ENCODE measurements around the gene SLBP. TPM values are rescaled to one million over a fixed set of nuclear protein-coding genes. Genes with fewer than 3 reads are reported as not detected.

SLBP gene
- total and polyA plus RNA-seq, 2 donors (not counting 3 experiments of a cell fraction or from before 2014, with no cell fraction given) = 48.3 to 63.1 TPM

DNA sequence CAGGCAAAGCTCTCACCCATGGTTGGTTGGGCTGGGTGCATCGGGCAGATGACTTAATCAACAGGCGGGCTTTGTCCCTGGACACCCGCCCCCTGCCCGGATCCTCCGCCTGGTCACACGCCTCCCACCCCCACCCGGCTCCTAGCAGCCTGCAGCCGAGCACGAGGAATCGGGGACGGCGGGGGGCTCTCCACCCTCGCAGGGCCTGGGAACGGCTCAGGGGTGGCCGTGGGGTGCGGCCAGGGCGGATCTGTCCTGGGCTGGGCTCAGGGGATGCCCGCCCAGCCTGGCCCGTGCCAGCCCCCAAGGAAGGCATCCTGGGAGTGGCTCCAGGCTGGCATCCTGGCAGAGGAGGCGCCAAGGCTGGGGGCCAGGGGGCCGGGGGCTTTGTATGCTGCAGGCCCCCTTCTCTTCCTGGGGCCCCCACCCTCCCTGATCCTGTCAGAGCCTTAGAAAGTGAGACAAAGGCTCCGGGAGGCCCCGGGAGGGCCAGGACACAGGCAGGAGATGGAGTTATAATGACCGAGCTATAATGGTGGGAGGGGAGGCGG lies 48.5 kb upstream of the SLBP start:
- no peak overlapping the region for H3K4me3 ChIP-seq (replicated peaks in 1 of 3; ENCODE audit: insufficient read depth in 1 of 3, low read depth in 1 of 3, low read length in 3 of 3)
- H3K4me2 ChIP-seq (ENCODE audit: insufficient read depth, low read length) = no peak overlapping the region
- H3K4me1 ChIP-seq (ENCODE audit: control insufficient read depth, extremely low read depth, insufficient read depth, low read length) = peaks cover 13% of the 10 kb centered on the region
- BruUV-seq (replicated peaks) = no TSS peak
- H3K27me3 ChIP-seq (ENCODE audit: control insufficient read depth in 2 of 2, insufficient read depth in 2 of 2, low read length in 2 of 2) = no peaks in the 10 kb centered on the region
- ChIA-PET CTCF (interaction anchor here (1.5 kb wide), 1 partner anchor 150 kb away, joined by 4 read pairs; no protein-coding TSS in a partner anchor), POLR2A (no interaction called here)
- no peaks in the 10 kb centered on the region for H3K9me1 ChIP-seq (replicated peaks; ENCODE audit: control insufficient read depth, extremely low read depth, insufficient read depth, low read length)
- H3K27ac ChIP-seq (ENCODE audit: insufficient read depth, low read depth, low read length) = no peak overlapping the region
- no peaks in the 10 kb centered on the region for H3K36me3 ChIP-seq (ENCODE audit: control insufficient read depth in 2 of 2, extremely low read depth in 1 of 2, insufficient read depth in 2 of 2, low read length in 2 of 2)
- no peak for TF ChIP-seq POLR2A (IDR thresholded peaks at IDR 0.05; ENCODE audit: low read depth, low read length)
- TF ChIP-seq MYC (IDR thresholded peaks at IDR 0.05; ENCODE audit: low read depth, low read length) = no peak
- H2AFZ ChIP-seq (ENCODE audit: low read depth, low read length) = peak overlapping the region; percentile 64
- no peak overlapping the region for H3K9ac ChIP-seq (replicated peaks; ENCODE audit: extremely low read depth, insufficient read depth, low read length)
- H4K20me1 ChIP-seq (replicated peaks; ENCODE audit: control insufficient read depth, extremely low read depth, insufficient read depth, low read length) = no peaks in the 10 kb centered on the region
- dilution Hi-C loops (cut with MboI; ENCODE audit: extremely low pct_ligation_motif_present, low sequenced_read_pairs) (no loop called here), intact Hi-C loops (cut with micrococcal nuclease) (no loop called here)
- no peaks in the 10 kb centered on the region for H3K9me3 ChIP-seq (replicated peaks; ENCODE audit: control insufficient read depth, insufficient read depth, low read length)
- FAIRE-seq (no peak), DNase-seq (ENCODE audit: low read depth, low spot score) (no peak)
- no peaks in the 10 kb centered on the region for H3K79me2 ChIP-seq (ENCODE audit: control insufficient read depth, insufficient read depth, low read length)

DNA sequence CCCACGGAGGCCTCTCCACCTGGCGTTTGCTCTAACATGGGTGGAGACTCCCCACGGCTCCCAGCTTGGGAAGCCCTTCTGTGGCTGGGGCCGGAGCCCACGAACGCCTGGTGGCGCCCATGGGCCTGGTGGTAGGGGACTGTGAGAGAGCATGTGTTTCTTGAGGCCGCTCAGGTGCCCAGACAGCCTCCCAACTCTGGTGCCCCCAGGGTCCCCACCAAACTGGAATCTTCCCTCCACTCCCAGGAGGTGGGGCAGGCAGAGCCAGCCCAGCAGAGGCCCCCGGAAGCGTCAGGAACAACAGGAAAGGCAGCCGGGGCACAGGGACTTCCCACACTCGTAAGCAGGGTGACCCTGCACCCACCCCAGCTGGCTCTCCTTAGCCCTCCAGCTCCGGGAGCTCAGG lies 47.7 kb upstream of the SLBP start:
- Histone ChIP-seq H3K36me3 (ENCODE audit: control insufficient read depth in 2 of 2, extremely low read depth in 1 of 2, insufficient read depth in 2 of 2, low read length in 2 of 2) (no peaks in the 10 kb centered on the region), H3K27ac (ENCODE audit: insufficient read depth, low read depth, low read length) (no peak overlapping the region), H3K4me1 (ENCODE audit: control insufficient read depth, extremely low read depth, insufficient read depth, low read length) (peaks cover 13% of the 10 kb centered on the region), H2AFZ (ENCODE audit: low read depth, low read length) (no peak overlapping the region), H3K27me3 (ENCODE audit: control insufficient read depth in 2 of 2, insufficient read depth in 2 of 2, low read length in 2 of 2) (no peaks in the 10 kb centered on the region), H3K9me1 (replicated peaks; ENCODE audit: control insufficient read depth, extremely low read depth, insufficient read depth, low read length) (no peaks in the 10 kb centered on the region), H3K79me2 (ENCODE audit: control insufficient read depth, insufficient read depth, low read length) (no peaks in the 10 kb centered on the region), H3K4me3 (replicated peaks in 1 of 3; ENCODE audit: insufficient read depth in 1 of 3, low read depth in 1 of 3, low read length in 3 of 3) (no peak overlapping the region), H3K4me2 (ENCODE audit: insufficient read depth, low read length) (no peak overlapping the region), H3K9ac (replicated peaks; ENCODE audit: extremely low read depth, insufficient read depth, low read length) (no peak overlapping the region), H3K9me3 (replicated peaks; ENCODE audit: control insufficient read depth, insufficient read depth, low read length) (no peaks in the 10 kb centered on the region), H4K20me1 (replicated peaks; ENCODE audit: control insufficient read depth, extremely low read depth, insufficient read depth, low read length) (no peaks in the 10 kb centered on the region)
- no TSS peak for BruUV-seq (replicated peaks)
- ChIA-PET CTCF (interaction anchor here (1.0 to 2.9 kb wide), 4 partner anchors 8 to 151 kb away, joined by 3 to 14 read pairs (median 7); no protein-coding TSS in a partner anchor), POLR2A (no interaction called here)
- dilution Hi-C loops (cut with MboI; ENCODE audit: extremely low pct_ligation_motif_present, low sequenced_read_pairs) (no loop called here), intact Hi-C loops (cut with micrococcal nuclease) (no loop called here)
- no peak for DNase-seq (ENCODE audit: low read depth, low spot score)
- FAIRE-seq = no peak
- no peak for TF ChIP-seq POLR2AphosphoS5 (IDR thresholded peaks at IDR 0.05; ENCODE audit: insufficient read depth, low read depth, low read length)
- TF ChIP-seq MYC (IDR thresholded peaks at IDR 0.05; ENCODE audit: low read depth, low read length) = no peak
- no peak for TF ChIP-seq FOS (IDR thresholded peaks at IDR 0.05; ENCODE audit: borderline replicate concordance, insufficient read depth, low read length)
- TF ChIP-seq, protein P1, sequence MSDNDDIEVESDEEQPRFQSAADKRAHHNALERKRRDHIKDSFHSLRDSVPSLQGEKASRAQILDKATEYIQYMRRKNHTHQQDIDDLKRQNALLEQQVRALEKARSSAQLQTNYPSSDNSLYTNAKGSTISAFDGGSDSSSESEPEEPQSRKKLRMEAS (IDR thresholded peaks at IDR 0.05; ENCODE audit: insufficient read depth, insufficient read length) = no peak
- no peak for TF ChIP-seq CTCF (IDR thresholded peaks at IDR 0.05; ENCODE audit: extremely low read depth in 1 of 2, insufficient read depth in 1 of 2, low read depth in 1 of 2, low read length in 2 of 2)
- TF ChIP-seq EZH2 (IDR thresholded peaks at IDR 0.05; ENCODE audit: borderline replicate concordance, low read depth, low read length, severe bottlenecking) = no peak

All from endothelial cell of umbilical vein (primary cell).